GM21360 (cell line): ENCODE data around the gene OR4M1.
"Not testable (repeated sequence)": the region's sequence is repeated elsewhere in the genome, so short reads cannot be mapped to it uniquely, and the experiment has no call there.

Experiments used
- ATAC-seq: cut with Tn5 transposase; IDR thresholded peaks from one replicate; pipeline ENCODE4 v1.9.1; 2021; ENCODE audit warnings: mild to moderate bottlenecking, moderate library complexity; ENCODE audit not compliant: unreplicated experiment

OR4M1 gene

GRCh38 chr14:19773204-19773603 lies at the start of gene OR4M1:
Gene OR4M1 (plus strand): TSS chr14:19773504. CDS start chr14:19780323, 6,819 bp downstream.
- ATAC-seq: not testable (repeated sequence)

GRCh38 chr14:19729359-19729758 lies 43.9 kb upstream of the OR4M1 start:
- ATAC-seq: no peak

GRCh38 chr14:19729763-19730162 lies 43.5 kb upstream of the OR4M1 start:
- no peak for ATAC-seq

GRCh38 chr14:19733893-19734292 lies 39.4 kb upstream of the OR4M1 start:
- not testable (repeated sequence) for ATAC-seq

- no peak for ATAC-seq
These were observed 30.0 kb upstream of the OR4M1 start, which contains the start of gene OR4Q3 for GRCh38 chr14:19743256-19743655. Gene OR4Q3 (plus strand): TSS chr14:19743571.

GRCh38 chr14:19752316-19752715 lies 21.0 kb upstream of the OR4M1 start:
- ATAC-seq: not testable (repeated sequence)

- ATAC-seq: no peak
These were observed 19.1 kb upstream of the OR4M1 start for GRCh38 chr14:19754172-19754571.

GRCh38 chr14:19771491-19771890 lies 1.8 kb upstream of the OR4M1 start:
- not testable (repeated sequence) for ATAC-seq

- no peak for ATAC-seq
These were observed 1.3 kb upstream of the OR4M1 start for GRCh38 chr14:19771895-19772430.

GRCh38 chr14:19772454-19772853 lies 850 bp upstream of the OR4M1 start:
- ATAC-seq: not testable (repeated sequence)

GRCh38 chr14:19775587-19775986 lies 2.3 kb downstream of the OR4M1 start:
- ATAC-seq: no peak

- not testable (repeated sequence) for ATAC-seq
These were observed 12.5 kb downstream of the OR4M1 start for GRCh38 chr14:19785848-19786247.

GRCh38 chr14:19787318-19787717 lies 14.0 kb downstream of the OR4M1 start:
- ATAC-seq: not testable (repeated sequence)

GRCh38 chr14:19788150-19788549 lies 14.8 kb downstream of the OR4M1 start:
- not testable (repeated sequence) for ATAC-seq

- not testable (repeated sequence) for ATAC-seq
These were observed 23.3 kb downstream of the OR4M1 start for GRCh38 chr14:19796520-19797108.

GRCh38 chr14:19799880-19800279 lies 26.6 kb downstream of the OR4M1 start:
- ATAC-seq: no peak

- ATAC-seq: no peak
These were observed 27.2 kb downstream of the OR4M1 start for GRCh38 chr14:19800282-19801117.

GRCh38 chr14:19801118-19801464 lies 27.8 kb downstream of the OR4M1 start:
- no peak for ATAC-seq

GRCh38 chr14:19803470-19803869 lies 30.2 kb downstream of the OR4M1 start, which contains the start of gene OR4N2:
Gene OR4N2 (plus strand): TSS chr14:19803770. CDS start chr14:19827449, 23,679 bp downstream.
- not testable (repeated sequence) for ATAC-seq

GRCh38 chr14:19813171-19813920 lies 40.0 kb downstream of the OR4M1 start:
- not testable (repeated sequence) for ATAC-seq

GRCh38 chr14:19819879-19820278 lies 46.6 kb downstream of the OR4M1 start:
- not testable (repeated sequence) for ATAC-seq
